Measurements from ENCODE around the gene PTPN23.

- peak; percentile 83 to 93 (median 90) for TF ChIP-seq CTCF (IDR thresholded peaks at IDR 0.05)
- peak in 1 of 2 donors; percentile 18 for TF ChIP-seq POLR2A (IDR thresholded peaks at IDR 0.05)
These were observed 40.0 kb downstream of the PTPN23 start for GRCh38 chr3:47420511-47421484.

Measured in heart left ventricle (tissue), 13 donors.